H1 (cell line): Measurements from ENCODE around the gene SRCIN1. TPM values are rescaled to one million over a fixed set of nuclear protein-coding genes. Genes with fewer than 3 reads are reported as not detected.

Source experiments
- BRCA1 ChIP-seq: IDR thresholded peaks from 2 replicates; pipeline ENCODE4 v1.6.1; 2012; ENCODE audit warnings: low read depth, low read length, improper control_type of control experiment
- CTCF ChIP-seq, 3 experiments: IDR thresholded peaks; 1 replicate in 2 of 3; 2 replicates in 1 of 3; pipeline versions ENCODE4 v1.5.1 to v1.6.1; 2011; ENCODE audit warnings: low read length in 3 of 3, mild to moderate bottlenecking in 3 of 3, inconsistent platforms in 2 of 3, low read depth in 1 of 3, moderate library complexity in 1 of 3; ENCODE audit not compliant: insufficient read depth in 1 of 3; ENCODE audit errors: control extremely low read depth in 1 of 3
- GTF2F1 ChIP-seq: IDR thresholded peaks from 2 replicates; pipeline ENCODE4 v1.6.1; 2012; ENCODE audit warnings: low read depth, low read length, improper control_type of control experiment, borderline replicate concordance
- KDM1A ChIP-seq: fragments of 200-600, 300-600 bp; sonication (generic); IDR thresholded peaks from 2 replicates; pipeline ENCODE4 v1.7.1; 2016; ENCODE audit warnings: mild to moderate bottlenecking, low read length, borderline replicate concordance
- NANOG ChIP-seq: IDR thresholded peaks from 2 replicates; pipeline ENCODE4 v1.6.1; 2011; ENCODE audit warnings: low read length, low read depth, mild to moderate bottlenecking, inconsistent platforms; ENCODE audit not compliant: insufficient read depth, poor library complexity, severe bottlenecking
- TBP ChIP-seq: IDR thresholded peaks from 2 replicates; pipeline ENCODE4 v1.6.1; 2011; ENCODE audit warnings: low read depth, low read length, improper control_type of control experiment
- TCF12 ChIP-seq: IDR thresholded peaks from 2 replicates; pipeline ENCODE4 v1.6.1; 2011; ENCODE audit warnings: low read depth, mild to moderate bottlenecking, low read length
- polyA plus RNA-seq, 7 experiments: library from polyadenylated mRNA; depleted of rRNA in 3 of 7; stranded (reverse) in 5 of 7; unstranded in 2 of 7; fragments of >200 nt in 5 of 7; fragments of 200-250 nt in 2 of 7; gene quantifications; 1 replicate in 5 of 7; 2 replicates in 1 of 7; 4 replicates in 1 of 7; pipeline versions ENCODE4 v1.2.1 to v1.2.3, GENCODE V29; 2011 to 2013; ENCODE audit warnings: missing spikeins in 2 of 7, mixed read lengths in 2 of 7
- total RNA-seq: library from RNA; stranded (reverse); fragmentation: NEBNext Ultra II Directional; extraction: Animal tissue kit (Norgen Biotek cat#: 25700); gene quantifications from 2 replicates; pipeline ENCODE4 v1.2.1, GENCODE V29; 2021

SRCIN1 gene
- total and polyA plus RNA-seq, 2 of the 8 experiments (the other 6 are each of a cell fraction or from before 2014, with no cell fraction given): 2.8 to 3.8 TPM

DNA sequence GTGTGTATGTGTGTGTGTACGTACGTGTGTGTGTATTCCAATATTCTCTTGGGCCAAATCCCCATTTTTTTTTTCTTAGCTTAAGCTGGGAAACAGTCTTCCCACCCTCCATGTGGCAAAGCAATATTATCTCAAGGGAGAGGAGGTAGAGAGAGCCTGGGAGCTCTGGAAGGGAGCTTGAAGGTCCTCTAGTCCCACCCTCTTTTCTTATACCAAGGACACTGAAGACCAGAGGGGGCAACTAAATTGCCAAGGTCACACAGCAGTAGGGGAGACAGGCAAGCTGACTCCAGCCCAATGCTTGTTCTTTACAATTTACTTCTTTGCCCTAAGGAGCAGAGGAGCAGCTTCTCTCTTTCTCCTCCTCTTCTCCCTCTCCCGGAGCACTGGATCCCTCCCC, 6.8 kb downstream of the SRCIN1 start (continued):
- TF ChIP-seq GTF2F1: no peak
- no peak for TF ChIP-seq TBP
- no peak for TF ChIP-seq TCF12
- no peak for TF ChIP-seq CTCF (IDR thresholded peaks at IDR 0.05; ENCODE audit: control extremely low read depth in 1 of 3, insufficient read depth in 1 of 3, low read depth in 1 of 3, low read length in 3 of 3)
- no peak for TF ChIP-seq BRCA1
- peak; percentile 96 for TF ChIP-seq KDM1A
- no peak for TF ChIP-seq NANOG
